T-helper 2 cell (primary cell): ENCODE measurements around the gene CCDC30.
A peak's percentile ranks its signal among the peaks of the same experiment; 100 is the strongest.
"Not testable (repeated sequence)": the region's sequence is repeated elsewhere in the genome, so short reads cannot be mapped to it uniquely, and the experiment has no call there.

ENCODE experiments used
- DNase-seq, 5 experiments: peaks; one replicate each; pipeline versions ENCODE4 v3.0.0 to v3.0.0-alpha.2; 2012 to 2022

The CCDC30 gene

DNA sequence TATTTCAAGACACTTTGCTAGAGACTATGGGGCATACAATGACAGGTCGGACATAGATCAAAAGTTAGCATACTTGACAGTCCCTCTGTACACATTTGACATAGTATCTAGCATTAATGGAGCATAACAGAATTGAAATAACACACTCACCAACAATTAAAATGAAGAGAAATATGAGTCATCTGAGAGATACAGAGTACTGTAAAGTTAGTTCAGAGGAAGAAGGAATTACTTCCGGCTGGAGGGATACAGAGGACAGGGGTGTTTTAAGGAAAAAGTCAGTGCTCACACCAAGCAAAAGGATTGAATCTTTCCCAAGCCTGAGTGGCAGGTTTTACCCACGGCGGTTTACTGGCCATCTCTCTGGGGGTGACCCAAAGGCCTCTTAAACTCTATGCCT lies 9.7 kb upstream of the CCDC30 start:
- DNase-seq: no peak

DNA sequence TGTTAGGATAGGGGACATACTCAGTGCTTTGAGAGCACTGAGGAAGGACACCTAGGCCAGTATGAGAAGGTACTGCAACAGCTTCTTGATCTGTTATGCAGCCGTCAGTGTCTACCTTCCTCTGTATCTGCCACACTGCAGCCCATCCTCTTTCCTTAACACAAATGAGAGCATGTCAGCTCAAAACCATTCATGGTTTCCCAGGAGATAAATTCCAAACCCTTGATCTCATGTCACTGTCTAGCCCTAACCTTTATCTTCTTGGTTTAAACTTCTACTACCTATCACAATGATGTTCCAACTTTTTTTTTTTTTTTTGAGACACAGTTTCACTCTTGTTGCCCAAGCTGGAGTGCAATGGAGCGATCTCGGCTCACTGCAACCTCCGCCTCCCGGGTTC lies 8.7 kb upstream of the CCDC30 start:
- DNase-seq: no peak

DNA sequence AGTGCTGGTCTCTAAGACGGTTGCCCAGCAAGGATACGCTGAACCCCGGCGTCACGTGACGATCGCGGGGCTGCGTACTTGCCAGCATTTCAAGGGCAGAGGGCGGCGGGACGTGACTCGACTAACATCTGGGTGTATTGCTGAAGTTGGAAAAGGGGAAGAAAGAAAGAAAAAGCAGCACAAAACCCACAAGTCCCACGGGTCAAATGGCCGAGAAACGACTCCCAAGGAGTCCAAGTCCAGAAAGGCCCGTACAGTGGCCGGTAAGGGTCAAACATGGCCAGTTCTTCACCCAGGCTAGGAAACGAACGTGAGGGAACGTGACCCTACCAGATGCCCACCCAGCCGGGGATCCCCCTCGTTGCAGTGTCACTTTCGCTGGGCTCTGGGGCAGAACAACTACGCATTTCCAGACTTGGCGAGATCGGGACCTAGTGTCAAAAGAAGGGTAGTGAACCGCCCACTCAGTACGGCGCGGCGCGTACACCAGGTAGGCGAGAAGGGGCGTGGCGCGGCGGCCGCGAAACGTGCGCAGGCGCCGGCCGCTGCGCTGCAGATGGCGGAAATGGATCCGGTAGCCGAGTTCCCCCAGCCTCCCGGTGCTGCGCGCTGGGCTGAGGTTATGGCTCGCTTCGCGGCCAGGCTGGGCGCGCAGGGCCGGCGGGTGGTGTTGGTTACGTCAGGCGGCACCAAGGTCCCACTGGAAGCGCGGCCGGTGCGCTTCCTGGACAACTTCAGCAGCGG lies 6.9 kb upstream of the CCDC30 start, which contains the start of the genes PPCS and ZMYND12:
Gene PPCS, plus strand, starts transcription at position 534 of the 744 bp plus-strand sequence. Its CDS starts 23 bp downstream, at position 557.
Gene ZMYND12, minus strand, starts transcription at position 13 of the 744 bp plus-strand sequence. CDS start 25 bp downstream, outside the sequence.
- peak; percentile 86 to 95 (median 90) for DNase-seq

DNA sequence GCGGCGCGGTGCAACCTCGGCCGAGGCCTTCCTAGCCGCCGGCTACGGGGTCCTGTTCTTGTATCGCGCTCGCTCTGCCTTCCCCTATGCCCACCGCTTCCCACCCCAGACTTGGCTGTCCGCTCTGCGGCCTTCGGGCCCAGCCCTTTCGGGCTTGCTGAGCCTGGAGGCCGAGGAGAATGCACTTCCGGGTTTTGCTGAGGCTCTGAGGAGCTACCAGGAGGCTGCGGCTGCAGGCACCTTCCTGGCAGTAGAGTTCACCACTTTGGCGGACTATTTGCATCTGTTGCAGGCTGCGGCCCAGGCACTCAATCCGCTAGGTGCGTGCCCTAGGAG lies 6.4 kb upstream of the CCDC30 start:
- peak in 4 of 5 experiments; percentile 21 to 87 (median 36) for DNase-seq

DNA sequence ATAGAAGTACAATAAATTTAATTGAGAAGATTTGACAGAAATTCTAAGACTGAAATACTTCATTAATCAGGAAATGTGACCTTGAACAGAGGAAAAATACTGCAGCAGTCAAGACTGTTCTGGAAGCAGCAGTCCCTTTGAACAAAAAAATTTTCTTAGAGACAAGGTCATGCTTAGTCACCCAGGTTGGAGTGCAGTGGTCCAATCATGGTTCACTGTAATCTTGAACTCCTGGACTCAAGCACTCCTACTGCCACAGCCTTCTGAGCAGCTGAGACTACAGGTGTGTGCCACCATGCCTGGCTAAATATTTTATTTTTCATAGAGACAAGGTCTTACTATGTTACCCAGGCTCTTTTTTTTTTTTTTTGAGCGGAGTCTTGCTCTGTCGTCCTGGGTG lies 1.9 kb upstream of the CCDC30 start:
- DNase-seq: no peak

DNA sequence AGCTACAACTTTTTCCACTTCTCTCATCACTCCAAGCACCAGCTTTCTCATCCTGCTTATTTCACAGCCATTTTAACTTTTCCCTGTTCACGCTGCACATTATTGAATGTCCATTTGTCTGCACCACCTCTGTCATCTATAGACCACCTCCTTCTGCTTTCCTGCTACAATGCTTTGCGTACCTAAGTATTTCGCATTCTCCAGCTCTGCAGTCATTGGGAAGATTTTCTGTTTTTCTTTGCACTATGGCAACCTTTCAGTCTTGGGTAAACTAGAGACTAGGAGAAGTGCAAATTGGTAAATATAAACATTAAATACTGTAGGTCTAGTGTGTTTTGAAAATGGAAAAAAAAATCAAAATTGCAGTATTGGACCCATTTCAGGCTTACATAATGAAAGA lies 835 bp downstream of the CCDC30 start:
- no peak for DNase-seq

DNA sequence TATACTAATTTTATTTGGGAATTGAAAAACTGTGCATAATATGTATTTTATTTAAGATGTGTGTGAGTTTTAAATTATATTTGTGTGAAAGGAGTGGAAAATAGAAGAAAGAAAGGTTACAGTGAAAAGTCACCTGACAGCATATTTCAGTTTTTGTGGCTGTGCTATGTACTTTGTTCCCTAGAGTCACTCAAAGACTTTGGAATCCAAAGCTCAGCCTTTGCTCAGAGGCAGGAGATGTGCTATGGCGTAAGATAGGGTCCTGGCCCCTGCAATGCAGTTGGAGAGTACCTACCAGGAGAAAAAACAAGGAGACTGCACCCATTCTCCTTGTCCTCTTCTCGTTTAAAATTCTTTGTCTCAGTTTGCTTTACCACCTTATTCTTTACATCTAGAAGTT lies 2.9 kb downstream of the CCDC30 start:
- DNase-seq: no peak

DNA sequence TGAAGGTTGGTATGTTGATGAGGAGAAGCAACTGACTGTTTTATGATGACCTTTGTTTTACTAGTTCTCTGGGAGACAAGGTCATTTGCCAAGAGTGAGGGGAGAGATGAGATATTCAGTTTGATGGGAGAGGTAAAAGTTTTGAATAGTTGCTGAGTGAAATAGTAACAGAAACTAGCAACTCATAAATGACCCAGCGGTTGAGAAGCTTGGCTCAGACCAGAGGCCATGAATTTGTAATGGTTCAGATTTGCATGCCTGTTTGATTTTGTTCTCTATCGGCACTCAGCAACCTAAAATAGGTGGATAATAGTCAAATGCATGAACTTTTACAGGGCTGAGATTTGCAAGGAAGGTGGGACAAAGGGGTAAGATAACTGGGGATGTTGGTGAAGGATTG lies 6.6 kb downstream of the CCDC30 start:
- DNase-seq: no peak

DNA sequence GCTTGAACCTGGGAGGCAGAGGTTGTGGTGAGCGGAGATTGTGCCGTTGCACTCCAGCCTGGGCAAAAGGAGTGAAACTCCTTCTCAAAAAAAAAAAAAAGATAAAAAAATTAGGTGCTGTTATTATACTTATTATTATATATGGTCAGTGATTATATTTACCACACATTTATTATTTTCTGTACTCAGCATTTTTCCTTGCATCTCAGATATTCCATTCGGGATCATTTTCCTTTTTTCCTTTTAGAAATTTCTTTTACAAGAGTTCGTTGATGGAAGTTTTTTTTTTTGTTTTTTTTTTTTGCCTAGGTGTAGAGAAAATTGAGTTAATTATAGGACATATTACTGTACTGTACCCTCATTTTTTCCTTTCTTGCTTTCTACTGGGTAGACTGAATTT lies 13.5 kb downstream of the CCDC30 start:
- no peak for DNase-seq

DNA sequence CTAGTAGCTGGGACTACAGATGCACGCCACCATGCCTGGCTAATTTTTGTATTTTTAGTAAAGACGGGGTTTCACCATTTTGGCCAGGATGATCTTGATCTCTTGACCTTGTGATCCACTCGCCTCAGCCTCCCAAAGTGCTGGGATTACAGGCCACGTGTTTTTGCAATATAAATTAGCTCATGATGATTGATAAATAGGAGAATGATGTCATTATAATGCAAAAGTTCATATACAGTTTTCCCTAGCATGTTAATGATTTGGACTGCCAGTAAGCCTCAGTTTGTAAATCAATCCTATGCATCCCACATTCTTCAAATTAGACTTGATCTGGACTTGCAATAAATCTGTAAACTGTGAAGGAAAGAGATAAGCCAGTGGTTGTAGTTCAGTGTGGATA lies 14.3 kb downstream of the CCDC30 start:
- not testable (repeated sequence) for DNase-seq

DNA sequence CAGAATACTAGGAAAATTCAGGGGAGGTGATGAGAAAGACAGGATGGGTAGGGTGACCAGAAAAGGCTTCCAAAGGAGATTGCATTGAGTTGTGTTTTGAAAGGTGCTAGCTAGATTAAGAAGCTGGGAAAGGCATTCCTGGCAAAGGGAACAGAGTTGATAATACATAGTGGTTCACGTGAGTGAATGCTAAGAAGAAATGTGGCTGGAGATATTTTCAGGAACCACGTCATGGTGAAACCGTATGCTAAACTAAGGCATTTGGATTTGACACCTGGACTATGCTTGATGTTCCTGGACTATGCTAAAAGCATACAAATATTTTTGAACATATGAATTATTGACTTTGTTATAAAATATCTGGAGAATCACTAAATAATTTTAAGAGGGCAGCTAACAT lies 14.7 kb downstream of the CCDC30 start:
- DNase-seq: no peak

DNA sequence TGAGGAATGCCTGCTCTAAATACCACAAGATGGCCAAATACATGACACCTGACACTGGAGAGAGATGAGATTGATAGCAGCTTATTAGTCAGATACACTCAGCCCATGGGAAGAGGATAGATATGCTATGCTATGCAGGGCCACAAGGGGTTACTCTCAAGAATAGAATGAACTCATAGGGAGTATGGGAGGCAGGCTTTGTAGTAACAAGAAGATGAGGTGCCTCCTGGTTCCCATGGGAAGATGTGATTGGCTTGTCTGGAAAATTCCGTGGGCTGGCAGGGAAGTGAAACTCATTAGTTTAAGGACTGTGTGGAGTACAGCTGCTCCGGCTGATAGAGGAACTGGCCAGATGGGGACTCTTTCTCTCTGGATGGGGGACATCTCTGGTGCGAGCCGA lies 16.5 kb downstream of the CCDC30 start:
- DNase-seq: no peak

DNA sequence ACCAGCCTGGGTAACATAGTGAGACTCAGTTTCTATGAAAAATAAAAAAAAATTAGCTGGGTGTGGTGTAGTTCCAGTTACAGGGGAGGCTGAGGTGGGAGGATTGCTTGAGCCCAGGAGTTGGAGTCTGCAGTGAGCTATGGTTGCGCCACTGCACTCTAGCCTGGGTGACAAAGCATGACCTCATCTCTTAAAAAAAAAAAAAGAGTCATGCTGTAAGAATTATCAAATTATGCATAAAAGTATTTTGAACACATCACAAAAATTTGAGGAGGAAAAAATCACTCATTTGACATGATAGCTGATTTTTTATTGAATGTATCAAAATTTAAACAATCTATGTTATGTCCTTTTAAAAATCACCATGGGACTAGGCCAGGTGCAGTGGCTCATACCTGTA lies 17.8 kb downstream of the CCDC30 start:
- no peak for DNase-seq

DNA sequence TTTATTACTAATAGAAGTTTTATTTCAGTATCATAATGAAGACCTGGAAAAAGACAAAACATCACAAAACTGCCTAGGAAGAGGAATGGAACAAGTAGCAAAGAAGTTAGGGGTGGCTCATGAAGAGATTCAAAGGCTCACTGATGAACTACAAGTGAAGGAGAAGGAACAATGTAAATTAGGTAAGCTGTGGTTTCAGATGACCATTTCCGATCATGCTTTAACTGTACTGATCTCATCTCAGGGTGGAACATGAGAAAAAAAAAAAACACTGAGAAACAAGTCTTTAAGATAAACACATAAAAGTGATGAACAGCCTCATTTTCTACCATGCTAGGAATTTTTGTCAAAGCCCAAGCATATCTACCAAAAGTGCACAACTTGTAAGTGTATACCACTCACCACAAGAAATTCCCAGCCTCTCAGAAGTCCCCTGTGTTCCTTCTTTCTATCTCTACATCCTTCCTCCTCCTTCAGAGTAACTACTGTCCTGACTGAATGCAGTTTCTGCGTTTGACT lies 19.6 kb downstream of the CCDC30 start:
- no peak for DNase-seq

DNA sequence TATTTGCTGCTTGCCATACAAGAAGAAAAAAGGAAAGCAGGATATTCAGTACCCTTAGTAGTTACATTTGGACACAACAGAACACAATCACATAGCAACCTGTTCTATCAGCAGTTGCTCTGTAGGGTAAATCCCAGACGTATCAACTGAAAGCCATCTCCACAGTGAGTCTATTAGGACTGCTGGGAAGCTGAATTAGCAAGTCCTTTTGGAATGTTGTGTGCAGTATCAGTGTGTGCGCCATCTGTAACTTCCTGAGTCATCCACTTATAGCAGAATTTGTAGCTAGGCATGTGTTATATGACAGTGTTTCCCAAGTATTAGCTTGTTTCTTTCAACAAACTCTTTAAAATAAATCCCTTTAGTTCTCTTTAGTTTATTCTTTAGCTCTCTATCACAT lies 21.3 kb downstream of the CCDC30 start:
- no peak for DNase-seq

DNA sequence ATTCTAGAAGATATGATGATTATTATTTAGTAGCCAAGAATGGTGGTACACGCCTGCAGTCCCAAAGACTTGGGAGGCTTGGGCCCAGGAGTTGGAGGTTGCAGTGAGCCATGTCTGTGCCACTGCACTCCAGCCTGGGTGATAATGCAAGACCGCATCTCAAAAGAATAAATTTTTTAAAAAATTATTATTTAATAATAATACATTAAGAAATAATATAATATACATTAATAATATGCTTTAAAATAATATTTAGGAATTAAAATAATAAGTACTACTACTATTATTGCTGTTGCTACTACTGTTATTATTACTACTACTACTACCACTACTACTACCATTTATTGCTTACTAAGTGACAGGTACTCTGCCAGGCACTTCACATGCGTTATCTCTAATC lies 27.2 kb downstream of the CCDC30 start:
- DNase-seq: no peak

DNA sequence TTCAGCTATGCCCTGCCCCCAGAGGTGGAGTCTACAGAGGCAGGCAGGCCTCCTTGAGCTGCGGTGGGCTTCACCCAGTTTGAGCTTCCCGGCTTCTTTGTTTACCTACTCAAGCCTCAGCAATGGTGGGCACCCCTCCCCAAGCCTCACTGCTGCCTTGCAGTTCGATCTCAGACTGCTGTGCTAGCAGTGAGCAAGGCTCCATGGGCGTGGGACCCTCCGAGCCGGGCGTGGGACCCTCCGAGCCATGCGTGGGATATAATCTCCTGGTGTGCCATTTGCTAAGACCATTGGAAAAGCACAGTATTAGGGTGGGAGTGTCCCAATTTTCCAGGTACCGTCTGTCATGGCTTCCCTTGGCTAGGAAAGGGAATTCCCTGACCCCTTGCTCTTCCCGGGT lies 38.9 kb downstream of the CCDC30 start:
- not testable (repeated sequence) for DNase-seq

DNA sequence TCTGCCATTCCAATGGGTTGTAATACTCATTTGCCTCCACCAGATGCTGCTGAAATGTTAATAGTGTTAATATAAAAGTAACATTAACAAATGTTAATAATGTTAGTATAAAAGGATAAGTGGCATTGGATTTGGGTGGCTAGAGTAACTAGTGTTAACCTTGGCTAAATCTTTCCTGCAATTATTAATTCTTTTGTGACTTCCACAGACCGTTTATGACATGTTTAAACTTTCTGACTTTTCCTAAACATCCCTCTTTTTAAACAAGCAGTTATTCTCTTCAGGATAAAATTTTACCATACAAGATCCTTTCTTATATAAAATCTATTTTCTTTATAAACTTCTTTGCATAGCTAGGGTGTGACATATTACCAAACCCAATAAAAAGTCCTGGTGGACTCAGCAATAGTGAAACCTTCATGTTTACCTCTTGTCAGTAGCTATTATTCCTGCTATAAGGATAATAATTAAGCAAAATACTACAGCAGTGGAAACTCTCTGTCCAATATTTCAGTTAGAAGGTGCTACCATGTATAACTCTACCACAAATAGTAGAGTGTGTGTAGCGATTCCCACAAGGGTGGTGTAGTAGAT lies 41.5 kb downstream of the CCDC30 start:
- no peak for DNase-seq

DNA sequence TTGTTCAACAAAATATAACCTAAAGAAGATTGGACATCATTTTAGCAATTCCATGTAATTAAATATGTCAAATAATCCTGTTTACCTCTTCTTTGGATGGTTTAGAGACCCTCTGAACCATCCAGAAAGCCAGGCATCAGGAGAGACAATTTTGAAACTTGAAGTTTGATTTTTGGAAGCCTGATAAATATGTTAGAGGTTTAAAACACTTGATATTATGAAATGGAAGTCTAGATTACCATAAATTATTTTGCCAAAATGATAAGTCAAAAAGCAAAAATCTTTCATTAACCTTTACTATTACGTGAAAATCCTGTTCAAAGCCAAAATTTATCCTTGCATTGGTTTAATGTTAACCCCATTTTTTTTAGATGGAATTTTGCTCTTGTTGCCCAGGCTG lies 43.5 kb downstream of the CCDC30 start:
- no peak for DNase-seq

DNA sequence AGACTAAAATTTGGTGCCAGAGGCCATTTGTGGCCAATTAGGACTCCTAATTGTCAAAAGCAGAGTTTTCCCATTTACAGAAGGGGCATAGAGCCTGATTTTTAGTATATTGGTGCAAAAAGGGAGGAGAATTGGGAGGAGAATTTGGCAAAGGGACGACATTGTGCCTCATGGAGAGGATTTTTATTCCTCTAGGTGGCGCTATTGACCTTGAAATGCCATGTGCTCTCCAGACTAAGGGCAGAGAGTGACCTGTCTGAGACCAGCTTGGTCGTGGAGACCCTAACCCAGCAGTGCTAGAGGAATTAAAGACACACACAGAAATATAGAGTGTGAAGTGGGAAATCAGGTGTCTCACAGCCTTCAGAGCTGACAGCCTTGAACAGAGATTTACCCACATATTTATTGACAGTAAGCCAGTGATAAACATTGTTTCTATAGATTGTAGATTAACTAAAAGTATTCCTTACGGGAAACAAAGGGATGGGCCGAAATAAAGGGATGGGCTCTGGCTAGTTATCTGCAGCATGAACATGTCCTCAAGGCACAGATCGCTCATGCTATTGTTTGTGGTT lies 48.6 kb downstream of the CCDC30 start:
- peak in 1 of 5 experiments; percentile 4 for DNase-seq

DNA sequence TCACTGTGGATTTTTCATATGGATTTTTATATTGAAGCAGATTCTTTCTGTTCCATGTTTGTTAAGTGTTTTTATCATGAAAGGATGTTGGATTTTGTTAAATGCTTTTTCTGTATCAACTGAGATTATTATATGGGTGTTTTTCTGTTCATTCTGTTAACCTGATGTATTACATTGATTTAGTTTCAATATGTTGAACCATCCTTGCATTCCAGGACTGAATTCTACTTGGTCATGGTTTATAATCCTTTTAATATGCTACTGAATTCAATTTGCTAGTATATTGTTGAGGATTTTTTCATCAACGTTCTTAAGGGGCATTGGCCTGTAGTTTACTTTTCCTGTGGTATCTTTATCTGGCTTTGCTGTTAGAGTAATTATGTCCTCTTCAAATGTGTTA lies 55.8 kb downstream of the CCDC30 start:
- DNase-seq: no peak

DNA sequence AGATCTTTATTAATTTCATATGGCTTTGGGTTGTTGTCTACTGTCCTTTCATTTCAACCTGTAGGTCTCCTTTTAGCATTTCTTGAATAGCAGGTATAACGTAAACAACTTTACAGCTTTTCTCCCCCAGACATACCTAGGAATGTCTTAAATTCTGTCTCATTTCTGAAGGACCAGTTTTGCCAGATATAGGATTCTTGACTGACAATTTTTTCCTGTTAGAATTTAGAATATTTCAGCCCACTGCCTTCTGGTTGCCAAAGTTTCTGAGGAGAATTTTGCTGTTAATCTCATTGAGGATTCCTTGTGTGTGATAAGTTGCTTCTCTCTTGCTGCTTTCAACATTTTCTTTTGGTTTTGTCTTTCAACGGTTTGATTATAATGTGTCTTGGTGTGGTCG lies 60.1 kb downstream of the CCDC30 start:
- no peak for DNase-seq

DNA sequence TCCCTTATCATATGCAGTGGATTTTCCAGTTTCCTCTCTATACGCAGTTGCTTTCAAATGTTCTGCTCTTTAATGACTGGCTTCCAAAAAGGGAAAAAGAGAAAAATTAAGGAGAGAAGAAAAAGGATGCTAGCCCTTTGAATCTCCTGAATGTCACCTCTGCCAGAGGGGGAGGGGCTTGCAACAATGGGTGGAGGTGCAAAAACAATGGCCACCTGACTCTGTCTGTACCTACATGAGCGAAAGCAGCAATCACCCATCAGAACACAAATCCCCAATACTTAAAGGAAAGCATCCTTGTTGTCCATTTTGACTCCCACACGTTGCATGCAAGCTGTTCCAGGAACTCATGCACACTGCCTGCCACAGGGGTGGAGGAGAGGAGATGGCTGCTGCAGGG lies 61.2 kb downstream of the CCDC30 start:
- DNase-seq: no peak

DNA sequence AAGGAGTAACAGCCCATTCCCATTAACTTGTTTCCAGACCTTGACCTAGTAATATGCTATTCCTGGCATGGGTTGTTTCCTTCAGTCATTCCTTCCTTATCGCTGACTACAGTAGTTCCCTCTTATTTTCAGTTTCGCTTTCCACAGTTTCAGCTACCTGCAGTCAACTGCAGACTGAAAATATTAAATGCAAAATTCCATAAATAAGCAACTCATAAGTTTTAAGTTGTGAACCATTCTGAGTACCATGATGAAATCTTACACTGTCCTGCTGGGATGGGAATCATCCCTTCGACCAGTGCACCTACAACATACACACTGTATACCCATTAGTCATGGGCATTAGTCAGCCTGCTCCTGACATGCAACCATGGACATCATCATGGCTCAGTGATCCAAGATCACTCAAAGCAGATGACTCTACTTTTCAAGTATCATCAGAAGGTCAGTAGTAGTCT lies 66.7 kb downstream of the CCDC30 start:
- peak in 1 of 5 experiments; percentile 42 for DNase-seq
